ENCODE results near the gene NSD1. TPM values are rescaled to one million over a fixed set of nuclear protein-coding genes. Genes with fewer than 3 reads are reported as not detected.

The NSD1 gene
- total and polyA plus RNA-seq, 2 experiments from 2014 or later, result 26.6 to 28.8 TPM

GRCh38 chr5:177179431-177179830 lies 45.9 kb downstream of the NSD1 start:
- Histone ChIP-seq H3K9me2 (replicated peaks; ENCODE audit: insufficient read depth) (no peaks in the 10 kb centered on the region), H3K4me3 (no peak overlapping the region), H3K27ac (no peak overlapping the region), H4K20me1 (ENCODE audit: insufficient read depth, poor library complexity, severe bottlenecking) (peaks cover 15% of the 10 kb centered on the region), H3K79me2 (peaks cover 97% of the 10 kb centered on the region), H3K4me1 (ENCODE audit: insufficient read depth) (no peaks in the 10 kb centered on the region), H3K27me3 (no peaks in the 10 kb centered on the region), H3K4me2 (no peak overlapping the region), H3K9me3 (ENCODE audit: low read depth) (no peaks in the 10 kb centered on the region), H2AFZ (no peak overlapping the region), H3K36me3 (replicated peaks; ENCODE audit: insufficient read depth, low read depth) (no peaks in the 10 kb centered on the region)
- 95% methylated on average over 3 of the region's 3 CpGs for WGBS (ENCODE audit: low lambda C conversion rate, missing lambda C conversion rate)
- no peak for DNase-seq (ENCODE audit: low spot score)
- TF ChIP-seq, protein P1, sequence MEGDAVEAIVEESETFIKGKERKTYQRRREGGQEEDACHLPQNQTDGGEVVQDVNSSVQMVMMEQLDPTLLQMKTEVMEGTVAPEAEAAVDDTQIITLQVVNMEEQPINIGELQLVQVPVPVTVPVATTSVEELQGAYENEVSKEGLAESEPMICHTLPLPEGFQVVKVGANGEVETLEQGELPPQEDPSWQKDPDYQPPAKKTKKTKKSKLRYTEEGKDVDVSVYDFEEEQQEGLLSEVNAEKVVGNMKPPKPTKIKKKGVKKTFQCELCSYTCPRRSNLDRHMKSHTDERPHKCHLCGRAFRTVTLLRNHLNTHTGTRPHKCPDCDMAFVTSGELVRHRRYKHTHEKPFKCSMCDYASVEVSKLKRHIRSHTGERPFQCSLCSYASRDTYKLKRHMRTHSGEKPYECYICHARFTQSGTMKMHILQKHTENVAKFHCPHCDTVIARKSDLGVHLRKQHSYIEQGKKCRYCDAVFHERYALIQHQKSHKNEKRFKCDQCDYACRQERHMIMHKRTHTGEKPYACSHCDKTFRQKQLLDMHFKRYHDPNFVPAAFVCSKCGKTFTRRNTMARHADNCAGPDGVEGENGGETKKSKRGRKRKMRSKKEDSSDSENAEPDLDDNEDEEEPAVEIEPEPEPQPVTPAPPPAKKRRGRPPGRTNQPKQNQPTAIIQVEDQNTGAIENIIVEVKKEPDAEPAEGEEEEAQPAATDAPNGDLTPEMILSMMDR (IDR thresholded peaks at IDR 0.05; ENCODE audit: poor library complexity), result no peak
- TF ChIP-seq EZH2phosphoT487 (IDR thresholded peaks at IDR 0.05; ENCODE audit: low read depth, severe bottlenecking, unreplicated experiment) (no peak), EZH2 (IDR thresholded peaks at IDR 0.05; ENCODE audit: borderline replicate concordance) (no peak)

DNA sequence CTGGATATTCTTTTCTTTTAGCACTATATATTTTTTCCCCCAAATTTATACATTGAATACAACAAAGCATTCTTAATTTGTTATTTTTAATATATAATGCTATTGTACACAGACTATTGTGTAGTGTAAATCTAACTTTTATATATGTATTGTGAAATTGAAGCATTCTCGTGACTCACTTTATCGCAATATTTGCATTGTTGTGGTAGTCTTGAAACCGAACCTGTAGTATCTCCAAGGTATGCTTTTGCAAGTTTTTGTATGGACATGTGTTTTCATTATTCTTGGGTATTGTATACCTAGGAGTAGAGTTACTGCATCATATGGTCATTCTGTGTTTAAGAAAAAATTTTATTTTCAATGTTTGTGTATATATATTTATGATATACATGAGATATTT lies 49.6 kb downstream of the NSD1 start:
- Histone ChIP-seq H3K4me3 (no peak overlapping the region), H3K4me2 (no peak overlapping the region), H3K4me1 (ENCODE audit: insufficient read depth) (peaks cover 4% of the 10 kb centered on the region), H3K9me2 (replicated peaks; ENCODE audit: insufficient read depth) (no peaks in the 10 kb centered on the region), H4K20me1 (ENCODE audit: insufficient read depth, poor library complexity, severe bottlenecking) (peaks cover 23% of the 10 kb centered on the region), H3K36me3 (replicated peaks; ENCODE audit: insufficient read depth, low read depth) (no peaks in the 10 kb centered on the region), H3K79me2 (peaks cover 94% of the 10 kb centered on the region), H2AFZ (no peak overlapping the region), H3K27me3 (no peaks in the 10 kb centered on the region), H3K9me3 (ENCODE audit: low read depth) (no peaks in the 10 kb centered on the region), H3K27ac (no peak overlapping the region)
- no peak for DNase-seq (ENCODE audit: low spot score)
- TF ChIP-seq, protein P1 (IDR thresholded peaks at IDR 0.05; ENCODE audit: poor library complexity), result no peak
- no peak for TF ChIP-seq EZH2 (IDR thresholded peaks at IDR 0.05; ENCODE audit: borderline replicate concordance)
- no peak for TF ChIP-seq EZH2phosphoT487 (IDR thresholded peaks at IDR 0.05; ENCODE audit: low read depth, severe bottlenecking, unreplicated experiment)
- whole genome bisulfite sequencing (ENCODE audit: low lambda C conversion rate, missing lambda C conversion rate), result 98% methylated on average over 3 of the region's 3 CpGs

GRCh38 chr5:177183766-177184360 lies 50.3 kb downstream of the NSD1 start:
- H3K9me3 ChIP-seq (ENCODE audit: low read depth), result no peaks in the 10 kb centered on the region
- H2AFZ ChIP-seq, result no peak overlapping the region
- H3K9me2 ChIP-seq (replicated peaks; ENCODE audit: insufficient read depth), result no peaks in the 10 kb centered on the region
- H3K79me2 ChIP-seq, result peaks cover 94% of the 10 kb centered on the region
- WGBS (ENCODE audit: low lambda C conversion rate, missing lambda C conversion rate), result 89% methylated on average over 3 of the region's 3 CpGs
- DNase-seq (ENCODE audit: low spot score), result no peak
- no peak overlapping the region for H3K27ac ChIP-seq
- peaks cover 4% of the 10 kb centered on the region for H3K4me1 ChIP-seq (ENCODE audit: insufficient read depth)
- no peak overlapping the region for H3K4me2 ChIP-seq
- H3K4me3 ChIP-seq, result no peak overlapping the region
- H3K36me3 ChIP-seq (replicated peaks; ENCODE audit: insufficient read depth, low read depth), result no peaks in the 10 kb centered on the region
- TF ChIP-seq, protein P1 (IDR thresholded peaks at IDR 0.05; ENCODE audit: poor library complexity), result no peak
- no peak for TF ChIP-seq EZH2phosphoT487 (IDR thresholded peaks at IDR 0.05; ENCODE audit: low read depth, severe bottlenecking, unreplicated experiment)
- TF ChIP-seq EZH2 (IDR thresholded peaks at IDR 0.05; ENCODE audit: borderline replicate concordance), result no peak
- H4K20me1 ChIP-seq (ENCODE audit: insufficient read depth, poor library complexity, severe bottlenecking), result peaks cover 26% of the 10 kb centered on the region
- H3K27me3 ChIP-seq, result no peaks in the 10 kb centered on the region
